Effector memory CD8-positive, alpha-beta T cell (primary cell): ENCODE results near the gene PDE8B.
"Not testable (repeated sequence)": the region's sequence is repeated elsewhere in the genome, so short reads cannot be mapped to it uniquely, and the experiment has no call there.

ENCODE experiments used
- ATAC-seq: fragments of 150-1000 bp; cut with Tn5 transposase; replicated peaks from 2 replicates; pipeline ENCODE4 v1.10.0; 2021; ENCODE audit warnings: mild to moderate bottlenecking, moderate library complexity
- DNase-seq, 3 experiments: peaks; one replicate each; pipeline ENCODE4 v3.0.0; 2021
- H3K27ac Mint-ChIP-seq, 2 donors: one replicate each; pipeline ENCODE4 v1.8.0; 2022; ENCODE audit warnings: mild to moderate bottlenecking in 2 of 2, mixed read lengths in 2 of 2, moderate library complexity in 2 of 2
- H3K27me3 Mint-ChIP-seq, 2 donors: one replicate each; pipeline ENCODE4 v1.8.0; 2022; ENCODE audit warnings: mixed read lengths in 2 of 2
- H3K36me3 Mint-ChIP-seq: one replicate; pipeline ENCODE4 v1.8.0; 2022; ENCODE audit warnings: mild to moderate bottlenecking, moderate library complexity, mixed read lengths; ENCODE audit not compliant: insufficient read depth
- H3K4me1 Mint-ChIP-seq, 2 donors: one replicate each; pipeline ENCODE4 v1.8.0; 2022; ENCODE audit warnings: low read depth in 2 of 2, mixed read lengths in 2 of 2
- H3K4me3 Mint-ChIP-seq, 2 donors: one replicate each; pipeline ENCODE4 v1.8.0; 2022; ENCODE audit warnings: mild to moderate bottlenecking in 2 of 2, mixed read lengths in 2 of 2, moderate library complexity in 2 of 2
- H3K9me3 Mint-ChIP-seq, 2 donors: one replicate each; pipeline ENCODE4 v1.8.0; 2022; ENCODE audit warnings: mixed read lengths in 2 of 2

The PDE8B gene

GRCh38 chr5:77448831-77449230 lies 238.4 kb downstream of the PDE8B start:
- Mint-ChIP-seq H3K4me3 (no peak overlapping the region), H3K27ac (peak overlapping the region in 1 of 2 donors; percentile 71), H3K36me3 (peaks cover 14% of the 10 kb centered on the region), H3K9me3 (no peaks in the 10 kb centered on the region), H3K27me3 (no peaks in the 10 kb centered on the region), H3K4me1 (peaks cover 0 to 4% of the 10 kb centered on the region in 2 donors)
- ATAC-seq (no peak), DNase-seq (no peak)

- Mint-ChIP-seq H3K27me3 (no peaks in the 10 kb centered on the region), H3K9me3 (no peaks in the 10 kb centered on the region), H3K36me3 (peaks cover 12% of the 10 kb centered on the region), H3K4me1 (peaks cover 0 to 4% of the 10 kb centered on the region in 2 donors), H3K27ac (peak overlapping the region in 1 of 2 donors; percentile 71), H3K4me3 (no peak overlapping the region)
- ATAC-seq: no peak
- no peak for DNase-seq
Measured at GRCh38 chr5:77449277-77449676, 238.8 kb downstream of the PDE8B start.

GRCh38 chr5:77449981-77450380 lies 239.5 kb downstream of the PDE8B start:
- ATAC-seq: no peak
- H3K9me3 Mint-ChIP-seq: no peaks in the 10 kb centered on the region
- no peak overlapping the region for H3K27ac Mint-ChIP-seq
- no peak for DNase-seq
- H3K4me3 Mint-ChIP-seq: no peak overlapping the region
- H3K36me3 Mint-ChIP-seq: peaks cover 12% of the 10 kb centered on the region
- peaks cover 0 to 4% of the 10 kb centered on the region in 2 donors for H3K4me1 Mint-ChIP-seq
- no peaks in the 10 kb centered on the region for H3K27me3 Mint-ChIP-seq

- H3K4me1 Mint-ChIP-seq: no peaks in the 10 kb centered on the region
- no peak overlapping the region for H3K4me3 Mint-ChIP-seq
- H3K9me3 Mint-ChIP-seq: no peaks in the 10 kb centered on the region
- ATAC-seq (no peak), DNase-seq (no peak)
- no peak overlapping the region for H3K27ac Mint-ChIP-seq
- peaks cover 10% of the 10 kb centered on the region for H3K36me3 Mint-ChIP-seq
- no peaks in the 10 kb centered on the region for H3K27me3 Mint-ChIP-seq
Measured at GRCh38 chr5:77452351-77452750, 241.9 kb downstream of the PDE8B start.

GRCh38 chr5:77454123-77454522 lies 243.6 kb downstream of the PDE8B start:
- Mint-ChIP-seq H3K27ac (no peak overlapping the region), H3K9me3 (no peaks in the 10 kb centered on the region), H3K4me1 (no peaks in the 10 kb centered on the region), H3K4me3 (no peak overlapping the region), H3K27me3 (no peaks in the 10 kb centered on the region), H3K36me3 (peaks cover 5% of the 10 kb centered on the region)
- ATAC-seq (no peak), DNase-seq (no peak)

GRCh38 chr5:77461287-77461686 lies 250.8 kb downstream of the PDE8B start:
- ATAC-seq: no peak
- H3K27me3 Mint-ChIP-seq: no peaks in the 10 kb centered on the region
- no peaks in the 10 kb centered on the region for H3K9me3 Mint-ChIP-seq
- no peak for DNase-seq
- peaks cover 2% of the 10 kb centered on the region for H3K36me3 Mint-ChIP-seq
- H3K4me3 Mint-ChIP-seq: no peak overlapping the region
- no peaks in the 10 kb centered on the region for H3K4me1 Mint-ChIP-seq
- no peak overlapping the region for H3K27ac Mint-ChIP-seq

GRCh38 chr5:77463905-77464304 lies 253.4 kb downstream of the PDE8B start:
- peaks cover 0 to 2% of the 10 kb centered on the region in 2 donors for H3K4me1 Mint-ChIP-seq
- ATAC-seq: no peak
- H3K27ac Mint-ChIP-seq: no peak overlapping the region
- H3K9me3 Mint-ChIP-seq: no peaks in the 10 kb centered on the region
- H3K36me3 Mint-ChIP-seq: no peaks in the 10 kb centered on the region
- no peaks in the 10 kb centered on the region for H3K27me3 Mint-ChIP-seq
- H3K4me3 Mint-ChIP-seq: no peak overlapping the region
- no peak for DNase-seq

GRCh38 chr5:77468875-77469274 lies 258.4 kb downstream of the PDE8B start:
- H3K4me3 Mint-ChIP-seq, DNase-seq, H3K36me3 Mint-ChIP-seq, ATAC-seq, H3K9me3 Mint-ChIP-seq, H3K27ac Mint-ChIP-seq, H3K27me3 Mint-ChIP-seq: not testable (repeated sequence)
- peaks cover 6 to 12% of the 10 kb centered on the region in 2 donors for H3K4me1 Mint-ChIP-seq

- not testable (repeated sequence) for H3K4me3 Mint-ChIP-seq, ATAC-seq, H3K9me3 Mint-ChIP-seq, H3K36me3 Mint-ChIP-seq, H3K4me1 Mint-ChIP-seq, H3K27me3 Mint-ChIP-seq, H3K27ac Mint-ChIP-seq, DNase-seq
Measured at GRCh38 chr5:77475041-77475440, 264.6 kb downstream of the PDE8B start.
